Natural killer cell treated with Interleukin-12 subunit alpha and Interleukin-12 subunit beta and Interleukin-15 and Interleukin-18, amount 100 ng/mL, for 72 hours (primary cell): ENCODE measurements around the gene TSPO2. TPM values are rescaled to one million over a fixed set of nuclear protein-coding genes. Genes with fewer than 3 reads are reported as not detected.
A peak's percentile ranks its signal among the peaks of the same experiment; 100 is the strongest.

ENCODE experiments used
- ATAC-seq, 2 donors: fragments of 150-1000 bp; cut with Tn5 transposase in 1 of 2; sonication (Bioruptor Pico), chemical (Tn5 transposase) in 1 of 2; 2 replicates each; pipeline ENCODE4 v1.10.0; 2021
- DNase-seq: peaks from one replicate; pipeline ENCODE4 v3.0.0; 2022; ENCODE audit warnings: low spot score
- H3K27ac Mint-ChIP-seq, 2 donors: 1 replicate in 1 of 2; 2 replicates in 1 of 2; pipeline ENCODE4 v1.8.0; 2022; ENCODE audit warnings: mixed read lengths in 2 of 2, mild to moderate bottlenecking in 1 of 2, moderate library complexity in 1 of 2
- H3K27me3 Mint-ChIP-seq, 2 donors: 1 replicate in 1 of 2; 2 replicates in 1 of 2; pipeline ENCODE4 v1.8.0; 2022; ENCODE audit warnings: mixed read lengths in 2 of 2
- H3K36me3 Mint-ChIP-seq: one replicate; pipeline ENCODE4 v1.8.0; 2022; ENCODE audit warnings: mixed read lengths
- H3K4me1 Mint-ChIP-seq, 2 donors: 1 replicate in 1 of 2; 2 replicates in 1 of 2; pipeline ENCODE4 v1.8.0; 2022; ENCODE audit warnings: low read depth in 2 of 2, mixed read lengths in 2 of 2, mild to moderate bottlenecking in 1 of 2
- H3K4me3 Mint-ChIP-seq: one replicate; pipeline ENCODE4 v1.8.0; 2022; ENCODE audit warnings: mixed read lengths
- H3K9me3 Mint-ChIP-seq: 2 replicates; pipeline ENCODE4 v1.8.0; 2022; ENCODE audit warnings: mixed read lengths
- total RNA-seq, 2 donors: library from RNA; stranded (reverse); gene quantifications; one replicate each; pipeline ENCODE4 v1.2.3, GENCODE V29; 2022

TSPO2 gene
- total RNA-seq, 2 donors from 2014 or later = not detected

GRCh38 chr6:41080621-41081020, 38.4 kb downstream of the TSPO2 start:
- Mint-ChIP-seq H3K27ac (peak overlapping the region; percentile 80 to 88), H3K27me3 (no peaks in the 10 kb centered on the region), H3K4me1 (peaks cover 25% of the 10 kb centered on the region in 2 donors), H3K4me3 (peak overlapping the region; percentile 62), H3K36me3 (peaks cover 26% of the 10 kb centered on the region), H3K9me3 (no peaks in the 10 kb centered on the region)
- DNase-seq (no peak), ATAC-seq (peak in 1 of 2 donors; percentile 66)

GRCh38 chr6:41083072-41083471, 40.8 kb downstream of the TSPO2 start:
- DNase-seq (no peak), ATAC-seq (no peak)
- H3K36me3 Mint-ChIP-seq = peaks cover 34% of the 10 kb centered on the region
- H3K4me3 Mint-ChIP-seq = no peak overlapping the region
- H3K27me3 Mint-ChIP-seq = no peaks in the 10 kb centered on the region
- H3K9me3 Mint-ChIP-seq = no peaks in the 10 kb centered on the region
- H3K4me1 Mint-ChIP-seq = peaks cover 18 to 20% of the 10 kb centered on the region in 2 donors
- H3K27ac Mint-ChIP-seq = peak overlapping the region in 1 of 2 donors; percentile 57

DNA sequence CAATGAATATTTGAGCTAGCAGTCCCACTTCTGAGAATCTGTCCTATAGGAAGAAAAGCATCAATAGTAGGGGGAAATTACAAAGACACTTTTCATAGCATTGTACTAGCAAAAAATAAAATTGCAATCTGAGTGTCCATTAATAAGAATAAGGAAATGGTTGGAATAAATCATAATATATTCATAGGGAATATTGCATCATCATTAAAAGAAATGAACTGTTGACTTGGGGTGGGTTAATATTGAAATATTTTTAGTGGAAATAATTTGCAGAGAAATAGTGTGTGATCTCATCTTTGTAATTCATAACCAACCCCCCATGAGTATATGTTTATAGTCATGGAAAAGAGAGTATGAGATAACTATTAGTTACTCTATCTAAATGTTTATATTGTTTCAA, 42.9 kb downstream of the TSPO2 start:
- Mint-ChIP-seq H3K27me3 (no peaks in the 10 kb centered on the region), H3K36me3 (peaks cover 29% of the 10 kb centered on the region), H3K9me3 (no peaks in the 10 kb centered on the region), H3K4me3 (no peak overlapping the region), H3K4me1 (peaks cover 16 to 19% of the 10 kb centered on the region in 2 donors), H3K27ac (no peak overlapping the region)
- DNase-seq (no peak), ATAC-seq (no peak)

DNA sequence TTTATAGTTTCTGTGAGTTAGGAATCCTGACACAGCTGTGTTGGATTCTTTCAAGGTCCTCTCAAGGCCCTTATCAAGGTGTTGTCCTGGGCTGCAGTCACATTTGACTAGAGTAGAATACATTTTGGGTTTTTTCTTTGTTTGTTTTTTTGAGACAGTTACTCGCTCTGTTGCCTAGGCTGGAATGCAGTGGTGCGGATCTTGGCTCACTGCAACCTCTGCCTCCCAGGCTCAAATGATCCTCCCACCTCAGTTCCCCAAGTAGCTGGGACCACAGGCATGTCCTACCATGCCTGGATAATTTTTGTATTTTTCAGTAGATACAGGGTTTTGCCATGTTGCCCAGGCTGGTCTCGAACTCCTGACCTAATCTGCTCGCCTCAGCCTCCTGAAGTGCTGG, 46.2 kb downstream of the TSPO2 start:
- no peak overlapping the region for H3K4me3 Mint-ChIP-seq
- H3K27ac Mint-ChIP-seq = no peak overlapping the region
- no peak for ATAC-seq
- H3K4me1 Mint-ChIP-seq = peaks cover 0 to 2% of the 10 kb centered on the region in 2 donors
- no peaks in the 10 kb centered on the region for H3K9me3 Mint-ChIP-seq
- DNase-seq = no peak
- H3K27me3 Mint-ChIP-seq = no peaks in the 10 kb centered on the region
- peaks cover 31% of the 10 kb centered on the region for H3K36me3 Mint-ChIP-seq

- H3K27ac Mint-ChIP-seq = peak overlapping the region in 1 of 2 donors; percentile 45
These were observed 48.8 kb downstream of the TSPO2 start for GRCh38 chr6:41090841-41091761.

GRCh38 chr6:41092421-41093140, 50.3 kb downstream of the TSPO2 start:
- no peak for DNase-seq
- Mint-ChIP-seq H3K9me3 (no peaks in the 10 kb centered on the region), H3K36me3 (peaks cover 43% of the 10 kb centered on the region), H3K27ac (no peak overlapping the region), H3K4me3 (no peak overlapping the region), H3K27me3 (no peaks in the 10 kb centered on the region), H3K4me1 (peaks cover 0 to 10% of the 10 kb centered on the region in 2 donors)
- no peak for ATAC-seq

More at GRCh38 chr6:41090841-41091761, 48.8 kb downstream of the TSPO2 start:
- no peak for DNase-seq
- Mint-ChIP-seq H3K36me3 (peaks cover 34% of the 10 kb centered on the region), H3K27me3 (no peaks in the 10 kb centered on the region), H3K4me1 (peaks cover 0 to 9% of the 10 kb centered on the region in 2 donors), H3K9me3 (no peaks in the 10 kb centered on the region), H3K4me3 (no peak overlapping the region)
- ATAC-seq = no peak

DNA sequence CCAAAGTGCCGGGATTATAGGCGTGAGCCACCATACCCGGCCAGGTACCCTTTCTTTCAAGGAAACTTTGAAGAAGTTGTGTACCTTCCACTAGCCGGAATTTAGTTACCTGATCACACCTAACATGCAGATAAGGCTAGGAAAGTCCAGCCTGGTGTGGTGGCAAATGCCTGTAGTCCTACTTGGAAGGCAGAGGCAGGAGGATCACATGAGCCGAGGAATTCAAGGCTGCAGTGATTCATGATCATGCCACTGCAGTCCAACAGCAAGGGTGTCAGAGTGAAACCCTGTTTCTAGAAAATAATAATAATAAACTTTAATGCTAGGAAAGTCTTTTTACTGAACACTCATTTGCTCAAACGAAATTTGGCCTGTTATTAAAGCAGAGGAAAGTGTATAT, 51.5 kb downstream of the TSPO2 start:
- DNase-seq (no peak), ATAC-seq (no peak)
- Mint-ChIP-seq H3K4me3 (no peak overlapping the region), H3K9me3 (no peaks in the 10 kb centered on the region), H3K27ac (no peak overlapping the region), H3K36me3 (peaks cover 50% of the 10 kb centered on the region), H3K27me3 (no peaks in the 10 kb centered on the region), H3K4me1 (peaks cover 0 to 10% of the 10 kb centered on the region in 2 donors)

Other genes with a start within 250 kb of the TSPO2 start
- gene UNC5CL, start 3.2 kb upstream of the TSPO2 start, total RNA-seq = 1 to 10 TPM; 2.4 to 5.0 TPM
- not detected for gene APOBEC2, start 10.7 kb downstream of the TSPO2 start, total RNA-seq
- 10 to 100 TPM; 28.5 to 31.1 TPM for gene OARD1, start 29.9 kb downstream of the TSPO2 start, total RNA-seq
- gene NFYA, start 30.5 kb downstream of the TSPO2 start, total RNA-seq = 10 to 100 TPM; 21.6 to 27.7 TPM
- not detected for gene TREML1, start 111.9 kb downstream of the TSPO2 start, total RNA-seq
- gene TREM2, start 120.6 kb downstream of the TSPO2 start, total RNA-seq = not detected
- gene TREML2, start 158.7 kb downstream of the TSPO2 start, total RNA-seq = 1 to 10 TPM; 1.5 to 8.1 TPM
- gene TREML4, start 185.9 kb downstream of the TSPO2 start, total RNA-seq = not detected
- under 1 TPM in 1 of 2 donors, not detected in 1; 0.38 TPM for gene TREM1, start 244.2 kb downstream of the TSPO2 start, total RNA-seq